Central memory CD8-positive, alpha-beta T cell (primary cell): ENCODE data around the gene DNM1.

ENCODE experiments used
- ATAC-seq: fragments of 150-1000 bp; cut with Tn5 transposase; replicated peaks from 2 replicates; pipeline ENCODE4 v1.10.0; 2022; ENCODE audit warnings: mild to moderate bottlenecking, moderate FRiP score, moderate number of reproducible peaks; ENCODE audit not compliant: poor library complexity, severe bottlenecking; ENCODE audit errors: extremely low read depth
- DNase-seq, 2 donors: peaks; one replicate each; pipeline ENCODE4 v3.0.0; 2021; ENCODE audit warnings: low spot score in 2 of 2
- H3K27ac Mint-ChIP-seq: one replicate; pipeline ENCODE4 v1.8.0; 2022; ENCODE audit warnings: low read depth, mild to moderate bottlenecking, moderate library complexity, mixed read lengths
- H3K27me3 Mint-ChIP-seq: one replicate; pipeline ENCODE4 v1.8.0; 2022; ENCODE audit warnings: mixed read lengths
- H3K36me3 Mint-ChIP-seq: one replicate; pipeline ENCODE4 v1.8.0; 2022; ENCODE audit warnings: mild to moderate bottlenecking, moderate library complexity, mixed read lengths; ENCODE audit not compliant: insufficient read depth
- H3K4me1 Mint-ChIP-seq: one replicate; pipeline ENCODE4 v1.8.0; 2022; ENCODE audit warnings: mixed read lengths
- H3K4me3 Mint-ChIP-seq: one replicate; pipeline ENCODE4 v1.8.0; 2022; ENCODE audit warnings: mild to moderate bottlenecking, moderate library complexity, mixed read lengths
- H3K9me3 Mint-ChIP-seq: one replicate; pipeline ENCODE4 v1.8.0; 2022; ENCODE audit warnings: mixed read lengths

Gene DNM1

GRCh38 chr9:128247226-128247803 lies 44.1 kb downstream of the DNM1 start:
- no peaks in the 10 kb centered on the region for H3K36me3 Mint-ChIP-seq
- no peak overlapping the region for H3K27ac Mint-ChIP-seq
- DNase-seq (no peak), ATAC-seq (no peak)
- H3K4me3 Mint-ChIP-seq, result no peak overlapping the region
- H3K9me3 Mint-ChIP-seq, result no peaks in the 10 kb centered on the region
- H3K4me1 Mint-ChIP-seq, result peaks cover 22% of the 10 kb centered on the region
- peaks cover 26% of the 10 kb centered on the region for H3K27me3 Mint-ChIP-seq

- Mint-ChIP-seq H3K36me3 (no peaks in the 10 kb centered on the region), H3K27ac (peak overlapping the region; percentile 51), H3K9me3 (no peaks in the 10 kb centered on the region), H3K4me3 (peak overlapping the region; percentile 71), H3K27me3 (peaks cover 14% of the 10 kb centered on the region), H3K4me1 (peaks cover 23% of the 10 kb centered on the region)
- ATAC-seq (no peak), DNase-seq (no peak)
Measured at GRCh38 chr9:128249558-128249907, 46.4 kb downstream of the DNM1 start.

GRCh38 chr9:128249908-128250838 lies 47.0 kb downstream of the DNM1 start:
- Mint-ChIP-seq H3K27me3 (peaks cover 16% of the 10 kb centered on the region), H3K4me3 (peak overlapping the region; percentile 71), H3K4me1 (peaks cover 23% of the 10 kb centered on the region), H3K27ac (peak overlapping the region; percentile 51), H3K9me3 (no peaks in the 10 kb centered on the region), H3K36me3 (no peaks in the 10 kb centered on the region)
- DNase-seq (peak; percentile 93 to 97), ATAC-seq (peak; percentile 88)

DNA sequence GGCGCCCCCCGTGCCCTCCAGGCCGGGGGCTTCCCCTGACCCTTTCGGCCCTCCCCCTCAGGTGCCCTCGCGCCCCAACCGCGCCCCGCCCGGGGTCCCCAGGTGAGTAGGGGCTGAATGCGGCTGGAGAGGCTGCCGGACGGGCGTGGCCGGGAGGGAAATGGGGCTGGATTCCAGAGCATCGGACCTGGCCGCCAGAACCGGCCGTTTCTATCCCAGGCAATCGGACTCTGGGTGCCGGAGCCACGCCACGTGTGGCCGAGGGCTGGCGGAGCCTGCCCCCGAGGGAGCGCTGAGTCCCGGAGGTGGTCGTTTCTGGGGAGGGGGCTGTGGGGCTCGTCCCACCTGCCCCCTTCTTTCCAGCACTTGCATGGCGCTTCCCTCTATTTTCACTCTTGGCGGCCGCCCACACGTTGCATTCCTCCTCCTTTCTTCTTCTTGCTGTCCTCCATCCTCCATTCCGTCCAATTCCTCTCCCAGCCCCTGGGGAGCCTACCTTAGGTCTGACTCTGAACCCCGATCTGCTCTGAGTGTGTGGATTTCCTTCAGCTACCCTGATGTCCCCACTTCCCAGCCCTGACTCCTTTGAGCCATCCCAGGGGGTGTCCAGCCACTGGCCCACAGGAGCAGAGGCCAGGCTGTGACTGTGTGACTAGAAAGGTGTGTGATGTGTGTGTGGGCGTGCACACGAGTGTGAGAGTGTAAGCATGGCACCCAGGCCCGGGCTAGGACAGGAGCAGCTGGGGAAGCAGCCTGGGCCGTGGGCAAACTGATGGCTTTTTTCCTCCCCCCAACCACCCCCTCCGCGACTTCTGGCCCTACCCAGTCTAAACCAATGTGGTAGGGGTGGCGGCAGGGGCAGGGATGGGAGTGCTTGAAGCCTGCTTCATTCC lies 47.9 kb downstream of the DNM1 start:
- Mint-ChIP-seq H3K27me3 (peaks cover 9% of the 10 kb centered on the region), H3K9me3 (no peaks in the 10 kb centered on the region), H3K4me3 (peak overlapping the region; percentile 71), H3K27ac (peak overlapping the region; percentile 26), H3K4me1 (peaks cover 23% of the 10 kb centered on the region), H3K36me3 (peaks cover 3% of the 10 kb centered on the region)
- no peak for ATAC-seq
- DNase-seq, result peak in 1 of 2 donors; percentile 16

GRCh38 chr9:128251732-128252100 lies 48.5 kb downstream of the DNM1 start:
- Mint-ChIP-seq H3K27ac (no peak overlapping the region), H3K4me3 (peak overlapping the region; percentile 71)

GRCh38 chr9:128252317-128253139 lies 49.3 kb downstream of the DNM1 start:
- DNase-seq (no peak), ATAC-seq (no peak)
- Mint-ChIP-seq H3K4me3 (no peak overlapping the region), H3K36me3 (peaks cover 4% of the 10 kb centered on the region), H3K27me3 (peaks cover 9% of the 10 kb centered on the region), H3K4me1 (peaks cover 23% of the 10 kb centered on the region), H3K27ac (no peak overlapping the region), H3K9me3 (no peaks in the 10 kb centered on the region)

More at GRCh38 chr9:128251732-128252100, 48.5 kb downstream of the DNM1 start:
- DNase-seq, result no peak
- Mint-ChIP-seq H3K36me3 (peaks cover 3% of the 10 kb centered on the region), H3K27me3 (peaks cover 9% of the 10 kb centered on the region), H3K9me3 (no peaks in the 10 kb centered on the region), H3K4me1 (peaks cover 23% of the 10 kb centered on the region)
- ATAC-seq, result no peak

GRCh38 chr9:128253140-128253990 lies 50.2 kb downstream of the DNM1 start:
- Mint-ChIP-seq H3K36me3 (peaks cover 8% of the 10 kb centered on the region), H3K9me3 (no peaks in the 10 kb centered on the region), H3K4me3 (no peak overlapping the region), H3K4me1 (peaks cover 23% of the 10 kb centered on the region), H3K27me3 (peaks cover 9% of the 10 kb centered on the region), H3K27ac (no peak overlapping the region)
- DNase-seq, result no peak
- no peak for ATAC-seq

- peaks cover 8% of the 10 kb centered on the region for H3K36me3 Mint-ChIP-seq
- H3K9me3 Mint-ChIP-seq, result no peaks in the 10 kb centered on the region
- H3K27me3 Mint-ChIP-seq, result peaks cover 9% of the 10 kb centered on the region
- H3K4me3 Mint-ChIP-seq, result no peak overlapping the region
- peaks cover 23% of the 10 kb centered on the region for H3K4me1 Mint-ChIP-seq
- ATAC-seq (no peak), DNase-seq (no peak)
- no peak overlapping the region for H3K27ac Mint-ChIP-seq
Measured at GRCh38 chr9:128253991-128254346, 50.8 kb downstream of the DNM1 start.

DNA sequence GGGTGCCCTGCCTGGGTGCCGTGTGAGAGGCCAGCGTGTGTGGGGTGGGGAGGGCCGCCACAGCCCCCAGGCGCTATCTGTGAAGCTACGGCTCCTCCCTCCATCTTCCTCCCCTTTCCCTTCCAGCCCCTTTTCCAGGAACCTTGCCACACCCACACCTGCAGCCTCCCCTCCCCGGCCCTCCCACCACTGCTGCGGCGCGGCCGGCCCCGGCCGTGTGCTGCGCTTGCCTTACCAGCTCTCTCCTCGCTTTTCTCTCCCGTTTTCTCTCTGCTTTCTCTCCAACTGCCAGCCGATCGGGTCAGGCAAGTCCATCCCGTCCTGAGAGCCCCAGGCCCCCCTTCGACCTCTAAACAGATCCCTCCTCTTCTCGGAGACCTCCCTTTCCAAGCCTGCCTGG lies 51.2 kb downstream of the DNM1 start:
- peaks cover 9% of the 10 kb centered on the region for H3K27me3 Mint-ChIP-seq
- no peak overlapping the region for H3K4me3 Mint-ChIP-seq
- ATAC-seq (no peak), DNase-seq (no peak)
- H3K27ac Mint-ChIP-seq, result no peak overlapping the region
- no peaks in the 10 kb centered on the region for H3K9me3 Mint-ChIP-seq
- peaks cover 23% of the 10 kb centered on the region for H3K4me1 Mint-ChIP-seq
- H3K36me3 Mint-ChIP-seq, result peaks cover 8% of the 10 kb centered on the region

DNA sequence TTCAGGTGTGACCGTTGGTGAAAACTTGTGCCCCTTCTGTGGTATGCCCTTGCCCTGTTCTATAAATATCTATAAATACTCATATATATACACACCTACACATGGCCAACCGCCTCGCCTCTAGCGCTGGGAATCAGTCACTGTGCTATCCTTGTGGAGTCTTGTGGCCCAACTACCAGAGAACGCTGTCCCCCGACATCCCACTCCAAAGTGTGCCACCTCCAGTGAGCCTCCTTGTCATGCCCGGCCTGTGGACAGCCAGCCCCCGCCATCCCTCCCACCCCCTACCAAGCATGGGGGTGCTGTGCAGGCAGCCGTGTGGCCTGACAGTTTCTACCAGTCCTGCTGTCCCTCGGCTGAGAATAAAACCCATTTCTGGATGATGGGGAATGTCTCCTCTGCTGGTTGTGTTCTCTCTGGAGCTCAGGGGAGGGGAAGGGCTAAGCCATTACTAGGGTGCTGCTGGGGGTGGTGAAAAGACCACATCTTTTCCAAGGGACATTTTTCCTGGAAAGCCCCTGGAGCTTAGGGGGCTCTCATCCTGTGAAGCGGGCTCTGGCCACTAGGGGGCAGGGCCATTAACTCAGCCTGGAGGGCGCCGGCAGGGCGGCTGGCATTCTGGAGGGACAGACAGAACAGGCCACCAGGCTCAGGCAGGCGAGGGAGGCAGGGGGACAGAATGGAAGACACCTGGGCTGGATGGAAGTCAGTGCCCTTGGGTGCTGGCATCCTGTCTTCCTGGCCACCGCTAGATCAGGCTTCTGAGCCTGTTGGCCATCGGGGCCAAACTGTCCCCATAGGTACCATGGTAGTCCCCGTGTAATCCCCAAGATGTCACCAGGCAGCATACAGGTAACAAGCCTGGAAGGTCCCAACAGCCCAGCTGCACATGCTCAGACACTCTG lies 51.9 kb downstream of the DNM1 start:
- Mint-ChIP-seq H3K36me3 (peaks cover 10% of the 10 kb centered on the region), H3K9me3 (no peaks in the 10 kb centered on the region), H3K27me3 (peaks cover 9% of the 10 kb centered on the region), H3K4me1 (peaks cover 16% of the 10 kb centered on the region), H3K27ac (no peak overlapping the region), H3K4me3 (no peak overlapping the region)
- no peak for ATAC-seq
- peak; percentile 21 to 36 for DNase-seq
